Muscle of arm (tissue), 14 donors: ENCODE measurements around the gene GARIN1A. TPM values are rescaled to one million over a fixed set of nuclear protein-coding genes. Genes with fewer than 3 reads are reported as not detected.
"Not testable (repeated sequence)": the region's sequence is repeated elsewhere in the genome, so short reads cannot be mapped to it uniquely, and the experiment has no call there.

Experiments
- DNase-seq: peaks from one replicate; pipeline ENCODE4 v3.0.0-alpha.2; 2013
- long read RNA-seq, 11 donors: transcript quantifications; one replicate each; lab custom pipeline, GENCODE V29; 2026
- polyA plus RNA-seq, 12 donors: library from polyadenylated mRNA; unstranded; fragments of 120-200 nt; gene quantifications; one replicate each; pipeline ENCODE4 v1.2.1, GENCODE V29; 2013; ENCODE audit not compliant: insufficient read length in 12 of 12

GARIN1A gene
- 1 to 10 TPM in 8 of 12 donors, under 1 TPM in 2, not detected in 2; 0.84 to 4.4 (median 2.0) TPM for polyA plus RNA-seq
- long read RNA-seq, donor 1, result 0 reads
- long read RNA-seq, donor 2, result 0 reads
- long read RNA-seq, donor 3, result 0 reads
- long read RNA-seq, donor 4, result 0 reads
- long read RNA-seq, donor 5, result 0 reads
- long read RNA-seq, donor 6, result 0 reads
- long read RNA-seq, donor 7, result 0 reads
- long read RNA-seq, donor 8, result 0 reads
- long read RNA-seq, donor 9, result 0 reads
- long read RNA-seq, donor 10, result 0 reads
- long read RNA-seq, donor 11, result 0 reads

- no peak for DNase-seq
Observed at GRCh38 chr7:128671992-128672391, at the start of gene GARIN1A. Gene GARIN1A, plus strand, starts transcription at chr7:128672292. Its CDS starts 106 bp downstream, at chr7:128672398.

DNA sequence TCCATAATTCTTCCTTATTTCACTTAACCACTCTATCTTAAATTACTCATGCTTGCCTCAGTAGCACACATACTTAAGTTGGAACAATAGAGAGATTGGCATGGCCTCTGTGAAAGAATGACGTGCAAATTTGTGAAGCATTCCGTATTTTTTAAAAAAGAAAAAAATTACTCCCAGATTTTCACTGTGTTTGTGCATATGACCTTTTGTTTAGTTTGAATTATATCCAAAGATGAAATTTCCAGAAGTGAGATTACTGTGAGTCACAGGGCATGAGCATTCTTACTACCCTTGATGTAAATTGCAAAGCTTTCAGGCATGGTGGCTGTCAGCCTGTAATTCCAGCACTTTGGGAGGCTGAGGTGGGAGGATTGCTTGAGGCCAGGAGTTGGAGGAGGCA lies 45.0 kb upstream of the GARIN1A start:
- DNase-seq, result not testable (repeated sequence)

DNA sequence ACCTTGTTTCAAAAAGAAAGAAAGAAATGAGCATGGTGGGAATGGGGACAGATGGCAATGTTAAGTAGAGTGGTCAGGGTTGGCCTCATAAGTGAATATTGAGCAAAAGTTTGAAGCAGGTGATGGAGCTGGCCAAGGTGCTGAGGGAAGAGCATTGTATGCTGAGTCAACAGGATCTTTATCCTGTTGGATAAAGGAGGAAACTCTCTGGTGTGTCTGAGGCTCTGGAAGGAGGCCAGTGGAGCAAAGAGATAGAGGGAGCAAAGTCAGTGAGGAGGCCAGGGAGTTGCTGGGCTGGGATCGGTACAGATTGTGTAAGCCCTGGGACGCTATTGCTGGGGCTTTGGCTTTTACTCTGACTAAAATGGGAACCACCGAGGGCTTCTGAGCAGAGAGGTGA lies 38.2 kb upstream of the GARIN1A start:
- DNase-seq, result not testable (repeated sequence)

DNA sequence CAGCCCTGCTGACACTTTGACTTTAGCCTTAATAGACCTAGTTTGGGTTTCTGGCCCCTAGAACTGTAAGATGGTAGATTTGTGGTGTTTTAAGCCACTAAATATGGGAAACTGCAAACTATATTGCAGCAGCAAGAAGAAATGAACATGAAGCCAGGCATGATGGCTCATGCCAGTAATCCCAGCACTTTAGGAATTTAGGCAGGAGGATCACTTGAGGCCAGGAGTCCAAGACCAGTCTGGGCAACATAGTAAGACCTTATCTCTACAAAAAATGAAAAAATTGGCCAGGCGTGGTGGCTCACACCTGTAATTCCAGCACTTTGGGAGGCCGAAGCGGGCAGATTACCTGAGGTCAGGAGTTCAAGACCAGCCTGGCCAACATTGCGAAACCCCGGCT lies 26.9 kb upstream of the GARIN1A start:
- DNase-seq, result not testable (repeated sequence)

DNA sequence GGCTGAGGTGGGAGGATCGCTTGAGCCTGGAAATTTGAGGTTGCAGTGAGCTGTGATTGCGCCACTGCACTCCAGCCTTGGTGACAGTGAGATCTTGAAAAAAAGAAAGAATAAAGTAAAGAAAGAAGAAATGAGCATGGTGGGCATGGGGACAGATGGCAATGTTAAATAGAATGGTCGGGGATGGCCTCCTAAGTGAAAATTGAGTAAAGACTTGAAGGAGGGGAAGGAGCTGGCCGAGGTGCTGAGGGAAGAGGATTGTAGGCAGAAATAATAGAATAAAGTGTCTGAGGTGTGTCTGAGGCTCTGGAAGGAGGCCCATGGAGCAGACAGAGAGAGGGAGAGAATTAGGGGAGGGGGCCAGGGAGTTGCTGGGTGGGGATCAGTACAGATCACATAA lies 26.2 kb upstream of the GARIN1A start:
- DNase-seq, result not testable (repeated sequence)

DNA sequence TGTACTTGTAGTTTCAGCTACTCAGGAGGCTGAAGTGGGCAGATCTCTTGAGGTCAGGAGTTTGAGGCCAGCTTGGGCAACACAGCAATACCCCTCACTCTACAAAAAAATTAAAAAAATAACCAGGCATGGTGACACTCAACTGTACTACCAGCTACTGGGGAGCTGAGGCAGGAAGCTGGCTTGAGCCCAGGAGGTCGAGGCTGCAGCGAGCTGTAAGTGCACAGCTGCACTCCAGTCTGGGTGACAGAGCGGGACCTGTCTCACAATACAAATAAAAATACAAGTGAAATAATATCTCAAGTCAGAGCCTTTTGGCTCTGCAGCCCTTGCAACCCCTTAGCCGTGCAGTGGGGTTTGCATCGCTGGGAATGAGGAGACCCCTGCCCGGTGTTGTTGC lies 25.2 kb upstream of the GARIN1A start:
- not testable (repeated sequence) for DNase-seq

DNA sequence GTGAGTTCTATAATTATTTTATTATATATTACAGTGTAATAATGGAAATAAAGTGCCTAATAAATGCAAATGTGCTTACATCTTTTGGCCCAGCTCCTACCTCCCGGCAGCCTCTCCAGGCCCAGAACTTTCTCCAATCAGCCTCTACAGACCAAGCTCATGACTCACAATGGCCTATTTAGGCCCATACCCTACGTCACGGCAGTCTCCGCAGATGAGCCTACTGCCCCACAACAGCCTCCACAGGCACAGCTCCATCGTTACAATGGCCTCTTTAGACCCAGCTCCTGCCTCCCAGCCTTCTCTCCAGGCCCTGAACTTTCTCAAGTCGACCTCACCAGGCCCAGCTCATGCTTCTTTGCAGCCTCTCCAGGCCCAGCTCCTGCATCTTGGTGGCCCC lies 21.0 kb upstream of the GARIN1A start:
- DNase-seq, result not testable (repeated sequence)

DNA sequence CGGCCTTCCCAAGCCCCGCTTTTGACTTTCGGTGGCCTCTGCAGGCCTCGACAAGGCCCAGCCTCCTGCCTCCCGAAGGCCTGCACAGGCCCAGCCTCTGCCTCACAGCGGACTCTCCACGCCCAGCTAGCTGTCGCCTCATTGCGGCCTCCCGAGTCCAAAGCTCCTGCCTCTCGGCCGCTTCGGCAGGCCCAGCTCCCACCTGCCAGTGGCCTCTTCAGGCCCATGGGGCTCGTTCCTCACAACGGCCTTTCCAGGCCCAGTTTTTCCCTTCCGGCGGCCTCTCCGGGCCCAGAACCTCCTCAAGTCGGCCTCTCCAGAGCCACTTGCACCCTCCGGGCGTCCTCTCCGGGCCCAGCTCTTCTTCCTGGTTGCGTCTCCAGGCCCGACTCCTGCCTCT lies 19.5 kb upstream of the GARIN1A start:
- not testable (repeated sequence) for DNase-seq

GRCh38 chr7:128653197-128653596 lies 18.9 kb upstream of the GARIN1A start:
- DNase-seq, result not testable (repeated sequence)

GRCh38 chr7:128654080-128654479 lies 18.0 kb upstream of the GARIN1A start:
- DNase-seq, result not testable (repeated sequence)

DNA sequence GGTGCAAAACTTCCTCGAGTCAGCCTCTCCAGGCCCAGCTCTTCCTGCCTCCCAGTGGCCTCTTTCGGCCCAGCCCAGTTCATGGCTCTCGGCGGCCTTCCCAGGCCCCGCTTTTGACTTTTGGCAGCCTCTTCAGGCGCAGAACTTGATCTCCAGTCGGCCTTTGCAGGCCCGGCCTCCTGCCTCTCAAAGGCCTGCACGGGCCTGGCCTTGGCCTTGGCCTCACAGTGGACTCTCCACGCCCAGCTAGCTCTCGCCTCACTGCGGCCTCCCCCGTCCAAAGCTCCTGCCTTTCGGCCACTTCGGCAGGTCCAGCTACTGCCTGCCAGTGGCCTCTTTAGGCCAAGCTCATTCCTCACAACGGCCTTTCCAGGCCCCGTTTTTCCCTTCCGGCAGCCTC lies 17.6 kb upstream of the GARIN1A start:
- DNase-seq, result not testable (repeated sequence)

DNA sequence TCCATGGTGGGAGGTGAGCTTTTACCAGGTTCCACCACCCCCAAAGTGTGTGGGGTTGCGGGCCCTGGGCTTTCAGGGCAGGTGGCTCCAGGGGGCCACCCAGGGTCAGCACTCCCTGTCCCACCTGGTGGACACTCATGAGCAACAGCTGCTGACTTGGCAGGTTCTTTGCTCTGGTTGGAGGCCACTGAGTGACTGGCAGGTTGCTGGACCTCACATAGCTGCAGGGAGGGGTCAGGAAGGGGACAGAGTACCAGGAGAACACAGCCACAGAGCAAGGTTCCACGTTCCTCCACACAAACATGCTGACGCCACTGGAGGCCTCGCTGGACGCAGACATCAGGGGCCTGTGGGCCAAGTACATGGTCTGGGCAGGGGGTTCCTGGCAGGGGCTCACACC lies 13.7 kb upstream of the GARIN1A start:
- DNase-seq, result not testable (repeated sequence)

DNA sequence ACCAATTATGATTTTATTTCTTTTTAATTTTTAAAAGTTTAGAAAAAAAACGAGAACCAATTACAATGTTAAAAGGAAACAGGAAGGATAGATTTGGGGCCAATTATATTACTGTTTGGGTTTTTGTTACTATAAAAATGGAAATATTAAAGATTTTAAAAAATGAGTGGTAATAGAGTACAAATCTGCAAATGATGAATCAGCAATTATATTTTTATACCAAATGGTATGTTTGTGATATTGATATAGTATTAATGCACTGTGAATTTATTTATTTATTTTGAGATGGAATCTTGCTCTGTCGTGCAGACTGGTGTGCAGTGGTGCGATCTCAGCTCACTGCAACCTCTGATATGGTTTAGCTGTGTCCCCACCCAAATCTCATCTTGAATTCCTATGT lies 11.5 kb upstream of the GARIN1A start:
- no peak for DNase-seq

DNA sequence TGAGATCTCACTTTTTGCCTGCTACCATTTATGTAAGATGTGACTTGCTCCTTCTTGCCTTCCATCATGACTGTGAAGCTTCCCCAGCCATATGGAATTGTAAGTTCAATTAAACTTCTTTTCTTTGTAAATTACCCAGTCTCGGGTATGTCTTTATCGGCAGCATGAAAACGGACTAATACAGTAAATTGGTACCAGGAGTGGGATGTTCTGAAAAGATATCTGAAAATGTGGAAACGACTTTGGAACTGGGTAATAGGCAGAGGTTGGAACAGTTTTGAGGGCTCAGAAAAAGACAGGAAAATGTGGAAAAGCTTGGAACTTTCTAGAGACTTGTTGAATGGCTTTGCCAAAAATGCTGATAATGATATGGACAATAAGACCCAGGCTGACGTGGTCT lies 10.6 kb upstream of the GARIN1A start:
- no peak for DNase-seq

GRCh38 chr7:128662091-128662490 lies 10.0 kb upstream of the GARIN1A start:
- DNase-seq, result no peak

GRCh38 chr7:128663223-128663622 lies 8.9 kb upstream of the GARIN1A start:
- not testable (repeated sequence) for DNase-seq

GRCh38 chr7:128665057-128665456 lies 7.0 kb upstream of the GARIN1A start:
- DNase-seq, result no peak

DNA sequence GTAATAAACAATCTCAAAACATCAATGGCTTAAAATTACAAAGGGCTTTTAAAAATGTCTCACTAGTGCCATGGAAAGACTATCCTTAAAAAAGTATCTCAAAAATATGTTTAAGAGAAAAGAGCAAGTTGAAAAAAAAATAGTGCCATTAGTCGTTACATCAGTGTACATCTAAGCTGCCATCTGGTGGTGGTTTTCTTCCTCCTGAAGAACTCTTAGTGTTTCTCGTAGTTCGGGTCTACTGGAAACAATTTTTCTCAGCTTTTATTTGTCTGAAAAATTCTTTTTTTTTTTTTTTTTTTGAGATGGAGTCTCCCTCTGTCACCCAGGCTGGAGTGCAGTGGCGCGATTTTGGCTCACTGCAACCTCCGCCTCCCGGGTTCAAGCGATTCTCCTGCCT lies 5.9 kb upstream of the GARIN1A start:
- DNase-seq, result no peak

DNA sequence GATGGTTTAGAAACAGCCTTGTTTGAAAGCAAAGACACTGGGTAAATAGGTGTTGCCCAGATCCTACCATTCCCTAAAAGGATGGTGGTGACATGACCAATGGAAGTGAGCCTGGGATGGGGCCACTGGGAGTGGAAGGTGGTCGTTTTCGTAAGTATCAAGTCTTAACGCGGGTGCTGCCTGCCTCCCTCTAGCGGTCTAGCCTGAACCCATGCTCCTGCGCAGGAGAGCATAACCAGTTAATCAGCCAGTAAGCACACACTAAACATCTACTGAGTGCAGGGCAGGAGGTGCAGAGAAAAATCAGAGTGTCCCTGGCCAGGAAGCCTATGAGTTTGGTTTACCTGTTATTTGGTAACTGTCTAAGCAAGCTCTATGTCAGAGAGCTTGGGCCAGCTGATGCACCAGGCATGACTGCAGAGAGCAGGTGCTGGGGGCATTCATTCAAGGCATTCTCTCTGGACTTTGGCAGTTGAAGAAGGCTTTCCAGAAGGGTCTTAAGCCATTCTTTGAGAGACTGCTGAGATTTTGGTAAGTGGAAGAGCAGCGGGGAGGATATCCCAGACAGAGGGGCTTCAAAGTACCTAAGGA lies 930 bp downstream of the GARIN1A start:
- DNase-seq, result peak; percentile 10

DNA sequence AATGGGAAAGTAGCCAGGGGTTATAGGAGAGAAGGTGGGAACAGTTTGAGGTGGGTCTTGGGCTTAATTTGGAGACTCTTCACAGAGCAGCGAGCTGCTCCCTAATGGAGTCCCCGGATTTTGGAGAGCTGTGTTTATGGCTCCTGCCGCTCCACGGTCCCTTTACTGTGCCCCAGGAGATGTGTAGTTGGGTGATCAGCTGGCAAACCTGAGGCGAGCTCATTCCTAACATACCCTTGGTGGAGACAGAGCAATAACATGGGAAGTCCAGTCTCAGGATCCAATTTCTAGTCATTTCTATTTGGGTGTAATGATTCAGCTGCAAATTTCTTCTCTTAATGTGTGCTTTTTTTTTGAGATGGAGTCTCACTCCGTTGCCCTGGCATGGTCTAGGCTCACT lies 1.5 kb downstream of the GARIN1A start:
- DNase-seq, result no peak

DNA sequence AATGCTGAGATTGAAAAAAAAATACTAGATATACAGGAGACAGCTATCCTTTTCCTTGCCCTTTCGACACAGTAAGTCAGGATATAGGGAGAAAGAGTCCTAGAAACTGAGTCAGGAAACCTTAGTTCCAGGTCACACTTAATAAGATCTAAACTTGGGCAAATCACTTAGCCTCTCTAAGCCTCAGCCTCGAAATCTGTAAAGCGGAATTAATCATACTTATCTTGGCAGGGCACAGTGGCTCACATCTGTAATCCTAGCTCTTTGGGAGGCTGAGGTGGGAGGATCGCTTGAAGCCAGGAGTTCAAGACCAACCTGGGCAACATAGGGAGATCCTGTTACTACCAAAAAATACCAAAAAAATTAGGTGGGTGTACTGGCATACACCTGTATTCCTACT lies 4.6 kb downstream of the GARIN1A start:
- no peak for DNase-seq

DNA sequence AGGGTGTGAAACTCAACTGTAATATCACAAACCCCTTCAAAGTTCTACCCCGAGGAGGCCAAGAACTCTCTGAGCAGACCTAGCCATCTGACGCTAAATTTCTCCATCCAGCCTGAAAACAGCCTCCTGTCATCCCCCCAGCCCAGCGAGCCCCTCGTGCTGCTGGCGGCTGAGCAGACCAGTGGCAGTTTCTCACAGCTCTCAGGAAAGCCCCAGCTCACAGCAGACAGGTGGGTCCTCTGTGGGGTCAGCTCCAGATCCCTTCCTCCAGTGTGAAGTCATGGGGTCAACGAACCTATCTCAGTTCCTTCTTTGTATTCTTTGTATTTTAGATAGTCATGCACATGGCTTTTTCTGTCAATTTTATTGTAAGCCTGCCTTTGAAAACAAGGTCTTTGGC lies 7.8 kb downstream of the GARIN1A start:
- DNase-seq, result no peak

DNA sequence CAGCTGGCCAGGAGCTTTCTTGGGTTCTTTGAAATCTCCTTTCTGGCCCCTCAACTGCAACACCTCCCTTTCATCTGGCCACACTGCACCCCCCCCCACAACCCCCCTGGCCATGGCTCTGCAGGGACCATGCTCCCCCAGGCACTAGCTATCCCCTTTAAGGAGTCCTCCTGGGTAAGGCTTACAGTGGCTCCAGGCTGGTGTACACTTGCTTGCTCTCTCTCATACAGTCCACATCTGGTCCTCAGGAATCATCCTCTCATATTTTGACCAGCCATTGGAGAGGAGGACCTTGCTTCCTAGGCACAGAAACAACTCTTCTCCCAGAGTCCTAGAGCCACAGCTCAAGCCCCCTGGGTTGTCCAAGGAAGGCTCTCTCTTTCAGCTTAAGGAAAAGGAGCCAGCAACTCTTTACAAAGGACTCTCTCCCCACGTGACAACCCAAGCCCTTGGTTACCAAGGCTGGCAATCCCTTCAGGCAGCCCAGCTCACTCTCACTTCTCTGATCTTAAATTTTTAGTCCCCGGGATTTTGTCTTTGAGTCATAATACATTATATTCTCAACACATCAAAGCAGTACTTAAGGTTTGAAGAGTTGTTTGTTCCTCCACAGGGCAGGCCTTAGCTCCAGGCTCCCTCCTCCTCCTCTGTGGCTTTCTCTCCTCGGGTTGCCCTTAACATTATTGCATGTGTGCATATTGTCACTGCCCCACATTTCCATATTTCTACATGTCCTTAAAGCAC lies 9.9 kb downstream of the GARIN1A start:
- no peak for DNase-seq
